GM18499 (cell line): ENCODE results near the gene TULP1.
"Not testable (repeated sequence)": the region's sequence is repeated elsewhere in the genome, so short reads cannot be mapped to it uniquely, and the experiment has no call there.

Experiments
- ATAC-seq: cut with Tn5 transposase; IDR thresholded peaks from one replicate; pipeline ENCODE4 v1.9.1; 2021; ENCODE audit warnings: moderate number of reproducible peaks; ENCODE audit not compliant: insufficient read depth, unreplicated experiment

Gene TULP1

DNA sequence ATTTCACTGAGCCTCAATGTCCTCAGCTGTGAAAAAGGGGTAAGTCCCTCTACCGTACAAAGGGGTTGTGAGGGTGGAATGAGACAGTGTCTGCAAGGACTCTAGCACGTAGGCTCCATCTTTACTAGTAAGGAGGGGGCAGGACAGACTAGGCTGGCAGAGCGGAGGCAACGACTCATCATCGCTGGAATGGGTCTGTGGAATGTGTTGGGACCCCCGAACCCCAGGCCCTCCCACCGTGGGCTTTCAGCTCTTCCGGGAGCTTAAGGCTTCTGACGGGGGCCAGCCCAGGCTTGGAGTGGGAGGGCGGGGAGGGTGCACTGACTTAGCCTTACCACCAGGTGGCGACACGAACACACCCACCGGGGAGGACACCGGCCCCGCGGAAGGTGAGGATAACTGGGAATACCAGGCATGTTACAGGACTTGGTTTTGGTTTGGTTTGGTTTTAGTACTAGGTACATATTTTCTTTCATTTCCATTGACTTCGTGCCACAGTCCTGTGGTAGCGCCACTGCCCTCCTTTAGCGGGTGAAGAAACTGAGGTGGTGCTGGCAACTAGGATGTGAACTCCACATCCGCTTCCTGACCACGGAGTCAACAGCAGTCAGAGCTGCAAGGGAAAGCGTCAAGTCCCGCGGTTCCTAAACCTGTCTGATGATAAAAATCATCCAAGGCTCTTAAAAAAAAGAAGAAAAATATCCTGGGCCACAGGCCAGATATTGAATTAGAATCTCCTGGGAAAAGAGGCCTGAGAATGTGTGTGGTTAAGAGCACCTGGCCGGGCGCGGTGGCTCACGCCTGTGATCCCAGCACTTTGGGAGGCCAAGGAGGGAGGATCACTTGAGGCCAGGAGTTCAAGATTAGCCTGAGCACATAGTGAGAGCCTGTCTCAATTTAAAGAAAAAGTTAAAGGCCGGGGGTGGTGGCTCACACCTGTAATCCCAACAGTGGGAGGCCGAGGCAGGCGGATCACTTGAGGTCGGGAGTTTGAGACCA is 10.3 kb upstream of the TULP1 start:
- no peak for ATAC-seq

DNA sequence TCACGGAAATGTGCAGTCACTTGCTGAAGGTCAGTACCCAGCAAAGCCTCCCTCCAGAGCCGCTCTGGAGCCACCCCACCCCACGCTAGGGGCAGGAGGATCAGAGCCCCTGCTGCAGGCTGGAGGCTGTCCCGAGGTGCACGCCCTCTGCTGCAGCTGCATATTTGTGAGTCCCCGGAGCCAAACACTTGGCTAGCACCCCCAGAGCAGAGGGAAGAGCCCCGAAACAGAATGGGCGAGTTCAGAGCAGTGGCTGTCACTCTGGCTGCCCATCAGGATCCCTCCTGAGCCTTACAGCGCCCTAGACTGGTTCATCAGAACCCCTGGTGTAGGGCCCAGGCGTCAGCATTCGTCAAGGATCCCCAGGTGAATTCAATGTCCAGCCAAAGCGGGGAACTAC is 9.5 kb upstream of the TULP1 start:
- ATAC-seq: no peak

DNA sequence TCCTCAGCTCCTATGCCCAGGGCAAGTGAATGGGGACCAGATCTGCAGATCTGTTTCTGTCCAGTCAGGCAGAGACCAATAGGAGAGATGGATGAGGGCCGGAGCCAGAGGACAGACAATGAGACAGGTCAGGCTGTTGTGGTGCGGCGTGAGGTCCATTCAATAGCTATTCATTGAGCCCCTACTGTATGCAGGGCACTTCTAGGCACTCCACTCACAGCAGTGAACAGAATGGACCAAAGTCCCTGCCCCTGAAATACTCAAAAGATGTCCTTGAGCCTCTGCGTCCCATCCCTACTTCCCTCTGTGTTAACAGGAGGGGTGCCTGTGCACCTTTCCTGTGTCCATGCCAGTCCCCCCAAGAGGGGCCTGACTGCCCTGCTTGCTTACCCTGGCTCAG is 8.5 kb upstream of the TULP1 start:
- no peak for ATAC-seq

DNA sequence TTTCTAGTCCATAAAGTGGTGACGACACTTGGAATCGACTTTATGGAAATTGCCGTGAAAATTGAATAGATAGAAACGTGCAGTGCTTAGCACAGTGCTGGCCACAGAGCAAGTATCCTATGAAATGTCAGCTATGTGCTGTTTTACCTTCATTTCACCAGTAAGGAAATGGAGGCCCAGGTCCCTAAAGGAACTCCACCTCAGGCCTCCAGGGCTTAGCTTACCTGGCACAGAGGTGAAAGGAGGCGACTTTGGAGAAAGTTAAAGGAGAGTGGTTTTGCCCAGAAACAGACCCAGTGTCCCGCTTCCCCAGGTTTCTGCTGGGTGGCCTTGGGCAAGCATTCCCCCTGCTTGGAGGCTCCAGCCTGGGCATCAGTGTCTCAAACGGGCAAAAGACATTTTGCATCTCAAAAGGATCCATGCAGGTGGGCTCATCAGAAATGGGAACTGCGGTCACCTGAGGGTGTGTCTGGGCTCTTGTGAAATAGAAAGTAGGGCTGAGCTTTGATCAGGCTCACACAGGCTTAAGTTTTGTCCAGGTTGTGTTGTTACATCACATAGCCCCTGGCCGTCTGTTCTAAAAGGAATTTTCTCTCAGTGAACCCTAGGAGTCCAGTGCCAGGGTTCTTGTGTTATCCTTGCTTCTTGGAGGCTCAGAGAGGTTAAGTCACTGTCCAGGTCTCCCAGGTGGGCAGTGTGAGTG is 6.8 kb upstream of the TULP1 start:
- ATAC-seq: no peak

DNA sequence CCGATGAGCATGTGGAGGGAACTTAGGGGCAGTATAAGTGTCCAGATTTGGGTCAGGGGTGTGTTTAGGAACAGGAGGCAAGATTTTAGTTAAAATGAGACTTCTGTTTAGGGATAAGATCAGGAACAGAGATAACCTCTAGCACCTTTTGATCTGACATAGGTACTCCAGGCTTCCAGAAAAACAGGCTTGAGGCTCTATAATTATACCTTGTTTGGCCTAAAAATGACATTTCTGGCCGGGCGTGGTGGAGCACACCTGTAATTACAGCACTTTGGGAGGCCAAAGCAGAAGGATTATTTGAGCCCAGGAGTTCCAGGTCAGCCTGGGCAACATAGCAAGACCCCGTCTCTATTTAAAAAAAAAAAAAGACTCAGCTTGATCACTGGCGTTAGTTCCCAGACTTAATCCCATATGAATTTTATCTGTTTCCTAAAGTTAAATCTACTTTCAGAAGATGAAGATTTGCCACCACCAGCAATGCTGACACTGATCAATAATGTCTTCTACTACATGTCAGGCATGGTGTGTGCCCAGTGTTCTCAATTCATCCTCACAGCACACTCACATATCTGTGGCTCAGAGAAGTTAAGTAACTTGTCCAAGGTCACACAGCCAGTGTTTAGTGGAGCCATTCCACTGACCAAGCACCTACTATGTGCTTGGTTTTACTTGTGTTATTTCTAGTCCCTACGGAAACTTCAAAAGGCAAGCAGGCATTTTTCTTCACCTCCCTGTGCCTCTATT is 6.0 kb upstream of the TULP1 start:
- ATAC-seq: no peak

GRCh38 chr6:35517978-35518377 is 5.3 kb upstream of the TULP1 start:
- not testable (repeated sequence) for ATAC-seq

DNA sequence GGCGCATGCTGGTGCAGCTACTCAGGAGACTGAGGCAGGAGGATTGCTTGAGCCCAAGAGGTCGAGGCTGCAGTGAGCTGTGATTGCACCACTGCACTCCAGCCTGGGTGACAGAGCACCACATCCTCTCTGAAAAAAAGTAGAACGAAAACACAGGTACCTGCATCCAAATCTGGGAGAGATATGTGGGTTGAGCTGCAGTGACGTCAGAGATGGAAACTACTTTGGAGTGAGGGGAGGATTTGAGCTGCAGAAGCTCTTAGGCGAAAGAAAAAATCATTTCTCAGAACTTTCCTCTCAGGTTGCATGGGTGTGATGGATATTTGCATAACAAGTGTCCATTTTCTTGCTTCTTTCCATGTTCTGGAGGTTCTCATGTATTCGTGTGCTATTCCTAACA is 4.0 kb upstream of the TULP1 start:
- ATAC-seq: no peak

DNA sequence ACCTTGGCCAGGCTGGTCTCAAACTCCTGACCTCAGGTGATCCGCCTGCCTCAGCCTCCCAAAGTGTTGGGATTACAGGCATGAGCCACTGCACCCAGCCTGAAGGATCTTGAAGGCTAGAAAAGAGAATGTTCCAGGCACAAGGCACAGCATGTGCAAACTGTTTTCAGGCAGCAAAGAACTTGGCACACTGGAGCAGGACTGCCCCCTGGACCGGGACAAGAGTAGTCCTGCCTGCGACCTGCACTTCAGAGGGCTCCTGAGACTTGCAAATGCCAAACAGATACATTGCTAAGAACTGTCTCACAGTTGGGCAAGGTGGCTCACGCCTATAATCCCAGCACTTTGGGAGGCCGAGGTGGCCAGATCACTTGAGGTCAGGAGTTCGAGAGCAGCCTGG is 3.2 kb upstream of the TULP1 start:
- ATAC-seq: not testable (repeated sequence)

GRCh38 chr6:35514587-35514986 is 1.9 kb upstream of the TULP1 start:
- ATAC-seq: no peak

GRCh38 chr6:35512006-35512405 is 690 bp downstream of the TULP1 start:
- ATAC-seq: no peak

DNA sequence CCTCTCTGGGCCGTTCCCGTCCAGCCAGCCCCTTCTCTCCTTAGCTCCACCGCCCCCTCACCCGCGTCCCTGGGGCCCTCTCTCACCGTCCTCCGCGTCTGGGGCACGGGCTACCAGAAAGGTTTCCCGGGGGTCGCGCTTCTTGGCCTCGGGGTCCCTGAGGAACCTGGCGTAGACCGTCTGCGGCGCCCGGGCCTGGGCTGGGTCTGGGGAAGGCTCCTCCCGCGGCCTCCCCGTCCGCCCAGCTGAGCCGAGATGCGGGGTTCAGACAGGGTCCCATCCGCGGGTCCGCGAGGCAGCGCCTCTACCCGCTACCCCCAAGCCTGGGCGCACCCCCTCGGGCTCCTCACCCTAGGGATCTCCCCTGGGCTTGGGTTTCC is 1.1 kb downstream of the TULP1 start:
- no peak for ATAC-seq

DNA sequence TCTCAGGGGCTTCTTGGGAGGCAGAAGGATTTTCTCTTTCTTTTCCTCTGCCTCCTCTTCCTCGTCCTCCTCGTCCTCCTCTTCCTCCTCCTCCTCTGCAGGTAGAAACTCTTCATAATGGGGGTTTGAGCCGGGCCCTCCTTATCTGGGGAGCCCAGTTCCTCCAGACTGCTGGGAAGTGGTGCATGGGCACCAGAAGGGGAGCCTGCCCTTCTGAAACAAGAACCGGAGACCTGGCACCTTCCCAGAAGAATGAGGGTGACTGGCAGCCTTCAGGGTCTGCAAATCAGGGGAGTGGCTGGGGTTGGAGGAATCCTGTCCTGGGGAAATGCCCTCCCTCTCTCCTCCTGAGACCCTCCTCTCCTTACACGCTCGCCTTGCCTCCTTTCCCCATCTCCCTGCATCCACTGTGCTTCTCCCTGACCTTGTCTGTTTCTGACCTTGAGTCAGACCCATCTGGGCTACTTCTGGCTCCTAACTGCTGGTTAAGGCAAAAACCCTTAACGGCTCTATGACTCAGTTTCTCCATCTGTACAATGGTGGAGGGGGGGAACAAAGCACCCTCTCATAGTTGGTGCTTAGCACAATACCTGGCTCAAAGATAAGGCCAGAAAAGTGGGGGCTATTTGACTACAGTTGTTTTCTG is 1.7 kb downstream of the TULP1 start:
- ATAC-seq: no peak

- ATAC-seq: no peak
Observed at GRCh38 chr6:35508542-35508941, 4.2 kb downstream of the TULP1 start.

DNA sequence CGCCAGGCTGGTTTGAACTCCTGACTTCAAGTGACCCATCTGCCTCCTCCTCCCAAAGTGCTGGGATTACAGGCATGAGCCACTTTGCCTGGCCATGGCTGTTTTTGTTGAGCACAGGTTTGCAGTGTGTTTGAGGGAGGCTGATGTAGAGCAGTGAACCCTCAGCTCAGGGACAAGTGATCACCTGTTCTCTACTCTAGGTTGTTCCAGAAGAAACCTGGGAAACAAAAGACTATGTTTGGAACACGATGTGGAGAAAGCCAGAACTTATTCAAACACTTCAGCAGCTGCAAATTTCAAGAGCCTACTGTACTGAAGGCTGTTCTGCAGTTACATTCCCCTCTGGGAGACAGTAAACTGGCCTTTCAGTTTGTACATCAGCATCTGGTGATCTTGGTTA is 4.7 kb downstream of the TULP1 start:
- ATAC-seq: no peak

DNA sequence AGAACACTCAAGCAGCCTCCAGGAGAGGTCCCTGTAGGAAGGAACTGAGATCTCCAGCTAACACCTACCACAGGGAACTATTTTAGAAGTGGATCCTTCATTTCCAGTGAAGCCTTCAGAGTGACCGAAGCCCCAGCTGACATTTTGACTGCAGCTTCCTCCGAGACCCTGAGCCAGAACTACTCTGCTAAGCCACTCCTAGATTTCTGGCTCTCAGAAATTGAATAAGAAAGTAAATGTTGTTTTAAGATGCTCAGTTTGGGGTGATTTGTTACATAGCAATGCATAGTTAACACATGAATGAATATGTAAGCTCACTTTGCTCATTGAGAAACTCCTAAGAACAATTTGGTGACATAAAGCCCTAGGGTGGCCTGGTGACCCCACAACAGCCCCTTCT is 5.5 kb downstream of the TULP1 start:
- no peak for ATAC-seq

GRCh38 chr6:35506536-35506935 is 6.2 kb downstream of the TULP1 start:
- no peak for ATAC-seq

GRCh38 chr6:35505999-35506412 is 6.7 kb downstream of the TULP1 start:
- ATAC-seq: no peak

DNA sequence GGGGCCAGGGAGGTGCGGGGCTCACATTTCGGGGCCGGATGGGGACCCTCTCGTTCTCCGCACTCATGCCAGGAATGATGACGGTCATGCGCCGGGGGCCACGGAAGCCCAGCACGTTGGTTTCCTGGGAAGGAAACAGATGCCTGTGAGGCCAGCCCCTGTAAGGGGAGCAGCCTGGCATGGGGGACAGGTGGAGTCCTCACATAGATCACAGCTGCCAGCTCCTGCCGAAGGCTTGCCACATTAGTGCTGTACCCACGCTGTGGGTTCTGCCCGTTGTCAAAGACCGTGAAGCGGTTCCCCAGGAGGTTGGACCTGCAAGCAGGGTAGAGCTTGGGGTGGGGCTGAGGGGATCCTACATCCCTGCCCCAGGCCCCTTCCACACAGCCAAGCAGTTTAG is 9.2 kb downstream of the TULP1 start:
- no peak for ATAC-seq

GRCh38 chr6:35501784-35502183 is 10.9 kb downstream of the TULP1 start:
- ATAC-seq: no peak

DNA sequence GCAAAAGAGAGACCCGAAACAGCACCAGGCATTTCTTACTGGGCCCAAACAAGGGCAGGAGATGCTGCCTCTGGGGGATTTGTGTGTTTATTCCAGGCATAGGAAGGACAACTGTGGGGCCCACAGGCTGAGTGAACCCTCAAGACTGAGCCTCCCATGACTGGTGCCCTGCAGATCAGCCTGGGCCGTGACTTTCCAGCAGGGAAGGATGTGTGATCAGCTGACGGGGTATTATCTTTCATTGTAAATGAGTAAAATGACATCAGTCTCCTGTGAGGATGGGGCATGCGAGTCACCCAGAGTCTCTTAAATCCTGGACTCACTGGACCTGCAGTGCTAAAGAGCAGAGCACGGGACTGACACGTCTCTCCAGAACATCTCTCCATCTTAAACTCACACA is 11.9 kb downstream of the TULP1 start:
- no peak for ATAC-seq
